ENCODE results near the gene FGGY. TPM values are rescaled to one million over a fixed set of nuclear protein-coding genes. Genes with fewer than 3 reads are reported as not detected.

The FGGY gene
- total and polyA plus RNA-seq, 2 donors (not counting 3 experiments of a cell fraction or from before 2014, with no cell fraction given) = 5.6 to 6.4 TPM

- no peaks in the 10 kb centered on the region for H3K27me3 ChIP-seq (ENCODE audit: control insufficient read depth in 2 of 2, insufficient read depth in 2 of 2, low read length in 2 of 2)
- H3K4me1 ChIP-seq (ENCODE audit: control insufficient read depth, extremely low read depth, insufficient read depth, low read length) = peaks cover 30% of the 10 kb centered on the region
- intact Hi-C loops (cut with micrococcal nuclease) = loop anchor here (1.0 to 5.0 kb wide), 13 partner anchors 127 to 511 kb away; partner anchors contain the start of gene JUN
- dilution Hi-C loops (cut with MboI; ENCODE audit: extremely low pct_ligation_motif_present, low sequenced_read_pairs) = no loop called here
- peak overlapping the region; percentile 80 for H3K27ac ChIP-seq (ENCODE audit: insufficient read depth, low read depth, low read length)
- BruUV-seq (replicated peaks) = no TSS peak
- H2AFZ ChIP-seq (ENCODE audit: low read depth, low read length) = peak overlapping the region; percentile 85
- H3K9ac ChIP-seq (replicated peaks; ENCODE audit: extremely low read depth, insufficient read depth, low read length) = peak overlapping the region; percentile 87
- FAIRE-seq (no peak), DNase-seq (ENCODE audit: low read depth, low spot score) (no peak)
- POLR2A ChIA-PET = interaction anchor here (1.4 kb wide), 1 partner anchor 512 kb away, joined by 9 read pairs; the partner anchor contains the start of gene JUN
- H3K4me2 ChIP-seq (ENCODE audit: insufficient read depth, low read length) = peak overlapping the region; percentile 92
- H3K79me2 ChIP-seq (ENCODE audit: control insufficient read depth, insufficient read depth, low read length) = no peaks in the 10 kb centered on the region
- peak overlapping the region in 2 of 3 experiments; percentile 36 to 81 for H3K4me3 ChIP-seq (replicated peaks in 1 of 3; ENCODE audit: insufficient read depth in 1 of 3, low read depth in 1 of 3, low read length in 3 of 3)
- no peaks in the 10 kb centered on the region for H4K20me1 ChIP-seq (replicated peaks; ENCODE audit: control insufficient read depth, extremely low read depth, insufficient read depth, low read length)
- H3K9me1 ChIP-seq (replicated peaks; ENCODE audit: control insufficient read depth, extremely low read depth, insufficient read depth, low read length) = no peaks in the 10 kb centered on the region
- H3K36me3 ChIP-seq (ENCODE audit: control insufficient read depth in 2 of 2, extremely low read depth in 1 of 2, insufficient read depth in 2 of 2, low read length in 2 of 2) = no peaks in the 10 kb centered on the region
- TF ChIP-seq POLR2AphosphoS5 (IDR thresholded peaks at IDR 0.05; ENCODE audit: insufficient read depth, low read depth, low read length) (no peak), JUN (IDR thresholded peaks at IDR 0.05; ENCODE audit: borderline replicate concordance, insufficient read depth, insufficient read length, low read depth) (no peak), GATA2 (IDR thresholded peaks at IDR 0.05; ENCODE audit: insufficient read depth, insufficient read length, low read depth, low read length) (no peak), CTCF (IDR thresholded peaks at IDR 0.05; ENCODE audit: extremely low read depth in 1 of 2, insufficient read depth in 1 of 2, low read depth in 1 of 2, low read length in 2 of 2) (no peak), MAX (IDR thresholded peaks at IDR 0.05; ENCODE audit: insufficient read depth, insufficient read length) (no peak), MYC (IDR thresholded peaks at IDR 0.05; ENCODE audit: low read depth, low read length) (no peak), POLR2A (IDR thresholded peaks at IDR 0.05; ENCODE audit: low read depth, low read length) (no peak), EZH2 (IDR thresholded peaks at IDR 0.05; ENCODE audit: borderline replicate concordance, low read depth, low read length, severe bottlenecking) (no peak), FOS (IDR thresholded peaks at IDR 0.05; ENCODE audit: borderline replicate concordance, insufficient read depth, low read length) (no peak)
- CTCF ChIA-PET = interaction anchor here (0.6 to 3.4 kb wide), 5 partner anchors 225 to 510 kb away, joined by 3 to 14 read pairs (median 5); no protein-coding TSS in a partner anchor
- H3K9me3 ChIP-seq (replicated peaks; ENCODE audit: control insufficient read depth, insufficient read depth, low read length) = no peaks in the 10 kb centered on the region
Observed at GRCh38 chr1:59295618-59296017, 1.3 kb upstream of the FGGY start.

Data from endothelial cell of umbilical vein (primary cell).